ENCODE data around the gene CAV3. TPM values are rescaled to one million over a fixed set of nuclear protein-coding genes. Genes with fewer than 3 reads are reported as not detected.

Gene CAV3
- total RNA-seq, 1 experiment from 2014 or later, result not detected

DNA sequence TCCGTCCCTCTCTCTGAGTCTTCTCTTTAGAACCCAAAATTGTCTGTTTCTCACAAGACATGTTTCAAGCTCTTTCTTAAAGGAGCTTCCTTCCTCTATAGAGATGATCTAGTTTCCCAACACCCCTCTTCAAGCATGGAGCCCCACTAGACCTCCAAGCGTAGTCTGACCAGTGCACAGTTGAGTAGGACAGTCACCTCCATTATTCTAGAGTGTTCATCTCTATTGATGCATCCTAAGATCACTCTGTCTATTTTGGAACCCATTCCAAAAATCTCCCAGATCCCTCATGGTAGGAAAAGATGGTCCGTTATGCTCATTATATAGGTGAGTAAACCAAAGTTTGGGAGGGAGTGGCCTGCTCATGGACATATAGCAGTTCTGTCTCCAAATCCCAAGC is 4.1 kb upstream of the CAV3 start:
- H3K27ac ChIP-seq (ENCODE audit: low read depth, low read length), result no peak overlapping the region
- no peak overlapping the region for H2AFZ ChIP-seq (ENCODE audit: low read depth, low read length, poor library complexity, severe bottlenecking)
- CTCF ChIA-PET, result no interaction called here
- no peaks in the 10 kb centered on the region for H3K36me3 ChIP-seq (ENCODE audit: control insufficient read depth in 1 of 2, insufficient read depth in 2 of 2, low read length in 2 of 2)
- no peak overlapping the region for H3K4me3 ChIP-seq (replicated peaks in 1 of 2; ENCODE audit: low read depth in 1 of 2, low read length in 2 of 2)
- H3K9me3 ChIP-seq (ENCODE audit: control insufficient read depth in 1 of 2, insufficient read depth in 1 of 2, low read depth in 1 of 2, low read length in 2 of 2), result no peaks in the 10 kb centered on the region
- no peak for ATAC-seq
- H3K4me1 ChIP-seq (ENCODE audit: control insufficient read depth in 1 of 2, insufficient read depth in 2 of 2, low read length in 2 of 2), result peaks cover 7 to 28% of the 10 kb centered on the region in 2 experiments
- intact Hi-C loops (cut with micrococcal nuclease), result no loop called here
- no peaks in the 10 kb centered on the region for H3K9me2 ChIP-seq (ENCODE audit: insufficient read depth)
- POLR2A ChIA-PET, result no interaction called here
- H4K20me1 ChIP-seq (ENCODE audit: insufficient read depth), result no peaks in the 10 kb centered on the region
- H3K9ac ChIP-seq (ENCODE audit: low read length), result no peak overlapping the region
- TF ChIP-seq TCF7L2 (IDR thresholded peaks at IDR 0.05; ENCODE audit: borderline replicate concordance, extremely low read depth, insufficient read depth, insufficient read length) (no peak), SRF (IDR thresholded peaks at IDR 0.05; ENCODE audit: low read depth) (no peak), FOSL1 (IDR thresholded peaks at IDR 0.05; ENCODE audit: low read depth) (no peak), POLR2AphosphoS5 (IDR thresholded peaks at IDR 0.05; ENCODE audit: low read depth, low read length) (no peak), EZH2phosphoT487 (IDR thresholded peaks at IDR 0.05; ENCODE audit: borderline replicate concordance) (no peak), SP1 (IDR thresholded peaks at IDR 0.05; ENCODE audit: low read depth) (no peak), ZNF274 (IDR thresholded peaks at IDR 0.05; ENCODE audit: low read depth, low read length) (no peak), ELF1 (IDR thresholded peaks at IDR 0.05; ENCODE audit: borderline replicate concordance, low read depth) (no peak), EZH2 (IDR thresholded peaks at IDR 0.05) (no peak), SIN3A (IDR thresholded peaks at IDR 0.05; ENCODE audit: low read depth) (no peak), RAD21 (IDR thresholded peaks at IDR 0.05; ENCODE audit: low read depth) (no peak), CEBPB (IDR thresholded peaks at IDR 0.05; ENCODE audit: low read depth) (no peak), YY1 (IDR thresholded peaks at IDR 0.05; ENCODE audit: extremely low read depth, insufficient replicate concordance, low read depth, low read length) (no peak), EGR1 (IDR thresholded peaks at IDR 0.05; ENCODE audit: low read depth) (no peak)
- TF ChIP-seq, protein P1, sequence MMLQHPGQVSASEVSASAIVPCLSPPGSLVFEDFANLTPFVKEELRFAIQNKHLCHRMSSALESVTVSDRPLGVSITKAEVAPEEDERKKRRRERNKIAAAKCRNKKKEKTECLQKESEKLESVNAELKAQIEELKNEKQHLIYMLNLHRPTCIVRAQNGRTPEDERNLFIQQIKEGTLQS (IDR thresholded peaks at IDR 0.05), result no peak
- TF ChIP-seq, protein P2, sequence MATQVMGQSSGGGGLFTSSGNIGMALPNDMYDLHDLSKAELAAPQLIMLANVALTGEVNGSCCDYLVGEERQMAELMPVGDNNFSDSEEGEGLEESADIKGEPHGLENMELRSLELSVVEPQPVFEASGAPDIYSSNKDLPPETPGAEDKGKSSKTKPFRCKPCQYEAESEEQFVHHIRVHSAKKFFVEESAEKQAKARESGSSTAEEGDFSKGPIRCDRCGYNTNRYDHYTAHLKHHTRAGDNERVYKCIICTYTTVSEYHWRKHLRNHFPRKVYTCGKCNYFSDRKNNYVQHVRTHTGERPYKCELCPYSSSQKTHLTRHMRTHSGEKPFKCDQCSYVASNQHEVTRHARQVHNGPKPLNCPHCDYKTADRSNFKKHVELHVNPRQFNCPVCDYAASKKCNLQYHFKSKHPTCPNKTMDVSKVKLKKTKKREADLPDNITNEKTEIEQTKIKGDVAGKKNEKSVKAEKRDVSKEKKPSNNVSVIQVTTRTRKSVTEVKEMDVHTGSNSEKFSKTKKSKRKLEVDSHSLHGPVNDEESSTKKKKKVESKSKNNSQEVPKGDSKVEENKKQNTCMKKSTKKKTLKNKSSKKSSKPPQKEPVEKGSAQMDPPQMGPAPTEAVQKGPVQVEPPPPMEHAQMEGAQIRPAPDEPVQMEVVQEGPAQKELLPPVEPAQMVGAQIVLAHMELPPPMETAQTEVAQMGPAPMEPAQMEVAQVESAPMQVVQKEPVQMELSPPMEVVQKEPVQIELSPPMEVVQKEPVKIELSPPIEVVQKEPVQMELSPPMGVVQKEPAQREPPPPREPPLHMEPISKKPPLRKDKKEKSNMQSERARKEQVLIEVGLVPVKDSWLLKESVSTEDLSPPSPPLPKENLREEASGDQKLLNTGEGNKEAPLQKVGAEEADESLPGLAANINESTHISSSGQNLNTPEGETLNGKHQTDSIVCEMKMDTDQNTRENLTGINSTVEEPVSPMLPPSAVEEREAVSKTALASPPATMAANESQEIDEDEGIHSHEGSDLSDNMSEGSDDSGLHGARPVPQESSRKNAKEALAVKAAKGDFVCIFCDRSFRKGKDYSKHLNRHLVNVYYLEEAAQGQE (IDR thresholded peaks at IDR 0.05; ENCODE audit: low read depth), result no peak
- TF ChIP-seq, protein P3, sequence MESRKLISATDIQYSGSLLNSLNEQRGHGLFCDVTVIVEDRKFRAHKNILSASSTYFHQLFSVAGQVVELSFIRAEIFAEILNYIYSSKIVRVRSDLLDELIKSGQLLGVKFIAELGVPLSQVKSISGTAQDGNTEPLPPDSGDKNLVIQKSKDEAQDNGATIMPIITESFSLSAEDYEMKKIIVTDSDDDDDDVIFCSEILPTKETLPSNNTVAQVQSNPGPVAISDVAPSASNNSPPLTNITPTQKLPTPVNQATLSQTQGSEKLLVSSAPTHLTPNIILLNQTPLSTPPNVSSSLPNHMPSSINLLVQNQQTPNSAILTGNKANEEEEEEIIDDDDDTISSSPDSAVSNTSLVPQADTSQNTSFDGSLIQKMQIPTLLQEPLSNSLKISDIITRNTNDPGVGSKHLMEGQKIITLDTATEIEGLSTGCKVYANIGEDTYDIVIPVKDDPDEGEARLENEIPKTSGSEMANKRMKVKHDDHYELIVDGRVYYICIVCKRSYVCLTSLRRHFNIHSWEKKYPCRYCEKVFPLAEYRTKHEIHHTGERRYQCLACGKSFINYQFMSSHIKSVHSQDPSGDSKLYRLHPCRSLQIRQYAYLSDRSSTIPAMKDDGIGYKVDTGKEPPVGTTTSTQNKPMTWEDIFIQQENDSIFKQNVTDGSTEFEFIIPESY (IDR thresholded peaks at IDR 0.05; ENCODE audit: extremely low read depth, insufficient replicate concordance, low read length), result no peak
- TF ChIP-seq, protein P4, sequence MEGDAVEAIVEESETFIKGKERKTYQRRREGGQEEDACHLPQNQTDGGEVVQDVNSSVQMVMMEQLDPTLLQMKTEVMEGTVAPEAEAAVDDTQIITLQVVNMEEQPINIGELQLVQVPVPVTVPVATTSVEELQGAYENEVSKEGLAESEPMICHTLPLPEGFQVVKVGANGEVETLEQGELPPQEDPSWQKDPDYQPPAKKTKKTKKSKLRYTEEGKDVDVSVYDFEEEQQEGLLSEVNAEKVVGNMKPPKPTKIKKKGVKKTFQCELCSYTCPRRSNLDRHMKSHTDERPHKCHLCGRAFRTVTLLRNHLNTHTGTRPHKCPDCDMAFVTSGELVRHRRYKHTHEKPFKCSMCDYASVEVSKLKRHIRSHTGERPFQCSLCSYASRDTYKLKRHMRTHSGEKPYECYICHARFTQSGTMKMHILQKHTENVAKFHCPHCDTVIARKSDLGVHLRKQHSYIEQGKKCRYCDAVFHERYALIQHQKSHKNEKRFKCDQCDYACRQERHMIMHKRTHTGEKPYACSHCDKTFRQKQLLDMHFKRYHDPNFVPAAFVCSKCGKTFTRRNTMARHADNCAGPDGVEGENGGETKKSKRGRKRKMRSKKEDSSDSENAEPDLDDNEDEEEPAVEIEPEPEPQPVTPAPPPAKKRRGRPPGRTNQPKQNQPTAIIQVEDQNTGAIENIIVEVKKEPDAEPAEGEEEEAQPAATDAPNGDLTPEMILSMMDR (IDR thresholded peaks at IDR 0.05 in 2 of 3, conservative IDR thresholded peaks at IDR 0.05 in 1 of 3; ENCODE audit: borderline replicate concordance in 1 of 3, insufficient read depth in 1 of 3, low read depth in 2 of 3, low read length in 2 of 3), result no peak
- H3K4me2 ChIP-seq (ENCODE audit: low read length), result no peak overlapping the region
- RAD21 ChIA-PET (ENCODE audit: low non-redundant PET in 1 of 2, low total read pairs in 2 of 2, uncharacterized antibody in 2 of 2, unreplicated experiment in 2 of 2), result no interaction called here
- no peak for DNase-seq (ENCODE audit: low read depth, low spot score)
- no peaks in the 10 kb centered on the region for H3K79me2 ChIP-seq (ENCODE audit: insufficient read depth, low read length)
- no peaks in the 10 kb centered on the region for H3K27me3 ChIP-seq (ENCODE audit: insufficient read depth, low read length)
- BruUV-seq (replicated peaks), result no TSS peak
